Measurements from ENCODE around the gene SRPK2.

DNA sequence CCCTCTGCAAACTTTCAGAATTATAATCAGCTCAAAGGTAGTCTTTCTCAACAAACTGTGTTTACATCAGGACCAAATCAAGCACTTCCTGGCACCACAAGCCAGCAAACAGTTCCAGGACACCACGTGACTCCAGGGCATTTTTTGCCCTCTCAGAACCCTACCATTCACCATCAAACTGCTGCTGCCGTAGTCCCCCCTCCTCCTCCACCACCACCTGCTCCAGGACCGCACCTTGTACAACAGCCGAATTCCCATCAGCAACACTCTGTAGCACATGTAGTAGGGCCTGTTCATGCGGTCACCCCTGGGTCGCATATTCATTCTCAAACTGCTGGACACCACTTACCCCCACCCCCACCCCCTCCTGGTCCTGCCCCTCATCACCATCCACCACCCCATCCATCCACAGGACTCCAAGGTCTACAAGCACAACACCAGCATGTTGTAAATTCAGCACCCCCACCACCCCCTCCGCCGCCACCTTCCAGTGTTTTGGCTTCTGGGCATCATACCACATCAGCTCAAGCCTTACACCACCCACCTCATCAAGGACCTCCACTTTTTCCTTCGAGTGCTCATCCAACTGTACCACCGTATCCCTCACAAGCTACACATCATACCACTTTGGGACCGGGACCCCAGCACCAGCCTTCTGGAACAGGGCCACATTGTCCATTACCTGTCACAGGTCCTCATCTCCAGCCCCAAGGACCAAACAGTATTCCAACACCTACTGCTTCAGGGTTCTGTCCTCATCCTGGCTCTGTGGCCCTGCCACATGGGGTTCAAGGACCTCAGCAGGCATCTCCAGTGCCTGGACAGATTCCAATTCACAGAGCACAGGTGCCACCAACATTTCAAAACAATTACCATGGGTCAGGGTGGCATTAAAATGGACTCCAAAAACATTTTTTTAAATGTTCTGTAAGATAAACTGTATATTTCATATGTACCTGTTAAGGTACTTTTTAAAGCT is 276.0 kb downstream of the SRPK2 start:
- TF ChIP-seq HDGF (IDR thresholded peaks at IDR 0.05; ENCODE audit: borderline replicate concordance) (no peak), ZNF384 (IDR thresholded peaks at IDR 0.05) (no peak), FOXK2 (IDR thresholded peaks at IDR 0.05) (no peak), ARNT (IDR thresholded peaks at IDR 0.05) (no peak), NFRKB (IDR thresholded peaks at IDR 0.05) (no peak), SP1 (IDR thresholded peaks at IDR 0.05) (no peak), TARDBP (IDR thresholded peaks at IDR 0.05) (no peak), ELF4 (IDR thresholded peaks at IDR 0.05) (no peak)
- TF ChIP-seq, protein P1, sequence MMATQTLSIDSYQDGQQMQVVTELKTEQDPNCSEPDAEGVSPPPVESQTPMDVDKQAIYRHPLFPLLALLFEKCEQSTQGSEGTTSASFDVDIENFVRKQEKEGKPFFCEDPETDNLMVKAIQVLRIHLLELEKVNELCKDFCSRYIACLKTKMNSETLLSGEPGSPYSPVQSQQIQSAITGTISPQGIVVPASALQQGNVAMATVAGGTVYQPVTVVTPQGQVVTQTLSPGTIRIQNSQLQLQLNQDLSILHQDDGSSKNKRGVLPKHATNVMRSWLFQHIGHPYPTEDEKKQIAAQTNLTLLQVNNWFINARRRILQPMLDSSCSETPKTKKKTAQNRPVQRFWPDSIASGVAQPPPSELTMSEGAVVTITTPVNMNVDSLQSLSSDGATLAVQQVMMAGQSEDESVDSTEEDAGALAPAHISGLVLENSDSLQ (IDR thresholded peaks at IDR 0.05): no peak

Measured in HEK293T (cell line).